Measurements from ENCODE around the gene NUDT6.

The NUDT6 gene

GRCh38 chr4:122930862-122931261, 8.5 kb upstream of the NUDT6 start:
- H3K4me1 Mint-ChIP-seq: peaks cover 8% of the 10 kb centered on the region
- H3K4me3 Mint-ChIP-seq: no peak overlapping the region
- no peaks in the 10 kb centered on the region for H3K27me3 Mint-ChIP-seq
- H3K36me3 Mint-ChIP-seq: peaks cover 12% of the 10 kb centered on the region
- no peak overlapping the region for H3K27ac Mint-ChIP-seq
- H3K9me3 Mint-ChIP-seq: no peaks in the 10 kb centered on the region

GRCh38 chr4:122928930-122929329, 6.5 kb upstream of the NUDT6 start:
- Mint-ChIP-seq H3K27ac (no peak overlapping the region), H3K9me3 (no peaks in the 10 kb centered on the region), H3K4me1 (peaks cover 8% of the 10 kb centered on the region), H3K4me3 (no peak overlapping the region), H3K36me3 (peaks cover 4% of the 10 kb centered on the region), H3K27me3 (no peaks in the 10 kb centered on the region)

GRCh38 chr4:122922877-122923511, 597 bp upstream of the NUDT6 start:
- Mint-ChIP-seq H3K4me1 (peaks cover 11% of the 10 kb centered on the region), H3K9me3 (no peaks in the 10 kb centered on the region), H3K27ac (peak overlapping the region; percentile 96), H3K4me3 (peak overlapping the region; percentile 98), H3K36me3 (no peaks in the 10 kb centered on the region), H3K27me3 (no peaks in the 10 kb centered on the region)

- no peaks in the 10 kb centered on the region for H3K27me3 Mint-ChIP-seq
- H3K4me3 Mint-ChIP-seq: peak overlapping the region; percentile 67
- H3K27ac Mint-ChIP-seq: no peak overlapping the region
- no peaks in the 10 kb centered on the region for H3K36me3 Mint-ChIP-seq
- H3K9me3 Mint-ChIP-seq: no peaks in the 10 kb centered on the region
- peaks cover 4% of the 10 kb centered on the region for H3K4me1 Mint-ChIP-seq
Measured at GRCh38 chr4:122921300-122921699, 1.1 kb downstream of the NUDT6 start.

GRCh38 chr4:122920473-122920872, 1.9 kb downstream of the NUDT6 start:
- no peaks in the 10 kb centered on the region for H3K27me3 Mint-ChIP-seq
- H3K36me3 Mint-ChIP-seq: no peaks in the 10 kb centered on the region
- peaks cover 4% of the 10 kb centered on the region for H3K4me1 Mint-ChIP-seq
- no peak overlapping the region for H3K27ac Mint-ChIP-seq
- H3K9me3 Mint-ChIP-seq: no peaks in the 10 kb centered on the region
- no peak overlapping the region for H3K4me3 Mint-ChIP-seq

GRCh38 chr4:122917731-122918130, 4.7 kb downstream of the NUDT6 start:
- Mint-ChIP-seq H3K9me3 (no peaks in the 10 kb centered on the region), H3K36me3 (peaks cover 3% of the 10 kb centered on the region), H3K4me1 (peaks cover 4% of the 10 kb centered on the region), H3K4me3 (no peak overlapping the region), H3K27me3 (no peaks in the 10 kb centered on the region), H3K27ac (no peak overlapping the region)

- no peak overlapping the region for H3K4me3 Mint-ChIP-seq
- no peak overlapping the region for H3K27ac Mint-ChIP-seq
- no peaks in the 10 kb centered on the region for H3K27me3 Mint-ChIP-seq
- peaks cover 3% of the 10 kb centered on the region for H3K36me3 Mint-ChIP-seq
- no peaks in the 10 kb centered on the region for H3K4me1 Mint-ChIP-seq
- H3K9me3 Mint-ChIP-seq: no peaks in the 10 kb centered on the region
Measured at GRCh38 chr4:122914938-122915337, 7.5 kb downstream of the NUDT6 start.

- Mint-ChIP-seq H3K27me3 (no peaks in the 10 kb centered on the region), H3K9me3 (no peaks in the 10 kb centered on the region), H3K4me1 (no peaks in the 10 kb centered on the region), H3K36me3 (peaks cover 3% of the 10 kb centered on the region), H3K27ac (no peak overlapping the region), H3K4me3 (no peak overlapping the region)
Measured at GRCh38 chr4:122914292-122914904, 8.0 kb downstream of the NUDT6 start.

GRCh38 chr4:122912810-122913575, 9.4 kb downstream of the NUDT6 start:
- H3K36me3 Mint-ChIP-seq: peaks cover 3% of the 10 kb centered on the region
- H3K27ac Mint-ChIP-seq: no peak overlapping the region
- H3K4me3 Mint-ChIP-seq: no peak overlapping the region
- H3K27me3 Mint-ChIP-seq: no peaks in the 10 kb centered on the region
- no peaks in the 10 kb centered on the region for H3K4me1 Mint-ChIP-seq
- no peaks in the 10 kb centered on the region for H3K9me3 Mint-ChIP-seq

- no peak overlapping the region for H3K4me3 Mint-ChIP-seq
- H3K36me3 Mint-ChIP-seq: peaks cover 3% of the 10 kb centered on the region
- H3K4me1 Mint-ChIP-seq: no peaks in the 10 kb centered on the region
- no peaks in the 10 kb centered on the region for H3K9me3 Mint-ChIP-seq
- no peak overlapping the region for H3K27ac Mint-ChIP-seq
- H3K27me3 Mint-ChIP-seq: no peaks in the 10 kb centered on the region
Measured at GRCh38 chr4:122911588-122911987, 10.8 kb downstream of the NUDT6 start.

GRCh38 chr4:122909683-122910082, 12.7 kb downstream of the NUDT6 start:
- Mint-ChIP-seq H3K36me3 (peaks cover 1% of the 10 kb centered on the region), H3K27ac (peak overlapping the region; percentile 51), H3K4me1 (no peaks in the 10 kb centered on the region), H3K27me3 (no peaks in the 10 kb centered on the region), H3K9me3 (no peaks in the 10 kb centered on the region), H3K4me3 (no peak overlapping the region)

- H3K4me3 Mint-ChIP-seq: no peak overlapping the region
- H3K4me1 Mint-ChIP-seq: no peaks in the 10 kb centered on the region
- H3K36me3 Mint-ChIP-seq: no peaks in the 10 kb centered on the region
- no peaks in the 10 kb centered on the region for H3K9me3 Mint-ChIP-seq
- no peak overlapping the region for H3K27ac Mint-ChIP-seq
- H3K27me3 Mint-ChIP-seq: no peaks in the 10 kb centered on the region
Measured at GRCh38 chr4:122908223-122908622, 14.2 kb downstream of the NUDT6 start.

- no peaks in the 10 kb centered on the region for H3K9me3 Mint-ChIP-seq
- no peaks in the 10 kb centered on the region for H3K36me3 Mint-ChIP-seq
- no peak overlapping the region for H3K27ac Mint-ChIP-seq
- H3K4me1 Mint-ChIP-seq: no peaks in the 10 kb centered on the region
- H3K4me3 Mint-ChIP-seq: no peak overlapping the region
- H3K27me3 Mint-ChIP-seq: no peaks in the 10 kb centered on the region
Measured at GRCh38 chr4:122906859-122907305, 15.5 kb downstream of the NUDT6 start.

GRCh38 chr4:122903766-122904288, 18.6 kb downstream of the NUDT6 start:
- Mint-ChIP-seq H3K27me3 (no peaks in the 10 kb centered on the region), H3K27ac (no peak overlapping the region), H3K4me1 (no peaks in the 10 kb centered on the region), H3K9me3 (no peaks in the 10 kb centered on the region), H3K4me3 (no peak overlapping the region), H3K36me3 (peaks cover 4% of the 10 kb centered on the region)

- no peak overlapping the region for H3K27ac Mint-ChIP-seq
- H3K4me1 Mint-ChIP-seq: no peaks in the 10 kb centered on the region
- H3K9me3 Mint-ChIP-seq: no peaks in the 10 kb centered on the region
- no peaks in the 10 kb centered on the region for H3K27me3 Mint-ChIP-seq
- no peak overlapping the region for H3K4me3 Mint-ChIP-seq
- H3K36me3 Mint-ChIP-seq: peaks cover 4% of the 10 kb centered on the region
Measured at GRCh38 chr4:122901247-122902010, 21.0 kb downstream of the NUDT6 start.

Measured in activated naive CD4-positive, alpha-beta T cell treated with anti-CD3 and anti-CD28 coated beads, Interleukin-2, amount 50 U/mL, for 24 hours (primary cell).